ENCODE data around the gene C5AR2. TPM values are rescaled to one million over a fixed set of nuclear protein-coding genes. Genes with fewer than 3 reads are reported as not detected.

Gene C5AR2
- total RNA-seq, 1 experiment from 2014 or later = not detected

- TF ChIP-seq EZH2 (IDR thresholded peaks at IDR 0.05; ENCODE audit: borderline replicate concordance, low read depth, low read length, poor library complexity, severe bottlenecking) (no peak), CTCF (conservative IDR thresholded peaks at IDR 0.05; ENCODE audit: low read depth, low read length) (no peak)
- no TSS peak for BruUV-seq (replicated peaks)
- intact Hi-C loops (cut with micrococcal nuclease; ENCODE audit: unreplicated experiment) = no loop called here
- CTCF ChIA-PET = no interaction called here
- Histone ChIP-seq H3K9me3 (ENCODE audit: low read depth, low read length, poor library complexity, severe bottlenecking) (no peaks in the 10 kb centered on the region), H3K4me1 (ENCODE audit: insufficient read depth, low read length, poor library complexity, severe bottlenecking) (no peaks in the 10 kb centered on the region), H3K27ac (ENCODE audit: low read depth, low read length, poor library complexity, severe bottlenecking) (no peak overlapping the region), H3K4me3 (ENCODE audit: low read depth, low read length, poor library complexity, severe bottlenecking) (no peak overlapping the region), H3K36me3 (ENCODE audit: insufficient read depth, low read length, poor library complexity, severe bottlenecking) (peaks cover 61% of the 10 kb centered on the region), H3K27me3 (replicated peaks; ENCODE audit: insufficient read depth, low read depth, low read length, poor library complexity) (no peaks in the 10 kb centered on the region)
- POLR2A ChIA-PET (ENCODE audit: low non-redundant PET) = no interaction called here
- no peak for DNase-seq (ENCODE audit: low spot score)
These were observed 45.3 kb downstream of the C5AR2 start for GRCh38 chr19:47377208-47377701.

GRCh38 chr19:47377801-47378200, 45.8 kb downstream of the C5AR2 start:
- CTCF ChIA-PET = interaction anchor here (1.2 kb wide), 1 partner anchor 14 kb away, joined by 3 read pairs; no protein-coding TSS in a partner anchor

DNA sequence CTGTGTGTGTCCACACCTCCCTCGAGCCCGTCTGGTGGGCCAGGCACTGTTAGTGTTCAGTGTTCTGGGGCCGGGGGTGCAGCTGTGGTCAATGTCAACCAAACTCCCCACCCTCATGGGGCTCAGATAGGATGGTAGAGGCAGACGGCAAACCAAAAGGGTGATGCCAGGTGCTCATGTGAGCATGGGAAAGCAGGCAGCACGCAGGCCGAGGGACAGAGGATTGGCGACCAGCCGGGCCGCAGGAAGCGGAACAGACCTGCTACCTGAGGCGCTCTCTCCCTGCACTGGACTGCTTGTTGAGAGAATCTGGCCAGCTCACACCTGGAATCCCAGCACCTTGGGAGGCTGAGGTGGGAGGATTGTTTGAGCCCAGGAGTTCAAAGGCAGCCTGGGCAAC, 46.3 kb downstream of the C5AR2 start:
- Histone ChIP-seq H3K9me3 (ENCODE audit: low read depth, low read length, poor library complexity, severe bottlenecking) (no peaks in the 10 kb centered on the region), H3K36me3 (ENCODE audit: insufficient read depth, low read length, poor library complexity, severe bottlenecking) (peaks cover 55% of the 10 kb centered on the region), H3K4me3 (ENCODE audit: low read depth, low read length, poor library complexity, severe bottlenecking) (no peak overlapping the region), H3K4me1 (ENCODE audit: insufficient read depth, low read length, poor library complexity, severe bottlenecking) (no peaks in the 10 kb centered on the region), H3K27ac (ENCODE audit: low read depth, low read length, poor library complexity, severe bottlenecking) (no peak overlapping the region), H3K27me3 (replicated peaks; ENCODE audit: insufficient read depth, low read depth, low read length, poor library complexity) (no peaks in the 10 kb centered on the region)
- intact Hi-C loops (cut with micrococcal nuclease; ENCODE audit: unreplicated experiment) = no loop called here
- TF ChIP-seq CTCF (conservative IDR thresholded peaks at IDR 0.05; ENCODE audit: low read depth, low read length) (no peak), EZH2 (IDR thresholded peaks at IDR 0.05; ENCODE audit: borderline replicate concordance, low read depth, low read length, poor library complexity, severe bottlenecking) (no peak)
- DNase-seq (ENCODE audit: low spot score) = no peak
- POLR2A ChIA-PET (ENCODE audit: low non-redundant PET) = no interaction called here
- BruUV-seq (replicated peaks) = no TSS peak
- CTCF ChIA-PET = interaction anchor here (1.2 kb wide), 1 partner anchor 13 kb away, joined by 3 read pairs; no protein-coding TSS in a partner anchor

More at GRCh38 chr19:47377801-47378200, 45.8 kb downstream of the C5AR2 start:
- POLR2A ChIA-PET (ENCODE audit: low non-redundant PET) = no interaction called here
- H3K4me3 ChIP-seq (ENCODE audit: low read depth, low read length, poor library complexity, severe bottlenecking) = no peak overlapping the region
- BruUV-seq (replicated peaks) = no TSS peak
- H3K27me3 ChIP-seq (replicated peaks; ENCODE audit: insufficient read depth, low read depth, low read length, poor library complexity) = no peaks in the 10 kb centered on the region
- DNase-seq (ENCODE audit: low spot score) = no peak
- H3K27ac ChIP-seq (ENCODE audit: low read depth, low read length, poor library complexity, severe bottlenecking) = no peak overlapping the region
- no peaks in the 10 kb centered on the region for H3K4me1 ChIP-seq (ENCODE audit: insufficient read depth, low read length, poor library complexity, severe bottlenecking)
- TF ChIP-seq CTCF (conservative IDR thresholded peaks at IDR 0.05; ENCODE audit: low read depth, low read length) (no peak), EZH2 (IDR thresholded peaks at IDR 0.05; ENCODE audit: borderline replicate concordance, low read depth, low read length, poor library complexity, severe bottlenecking) (no peak)
- intact Hi-C loops (cut with micrococcal nuclease; ENCODE audit: unreplicated experiment) = no loop called here
- peaks cover 58% of the 10 kb centered on the region for H3K36me3 ChIP-seq (ENCODE audit: insufficient read depth, low read length, poor library complexity, severe bottlenecking)
- H3K9me3 ChIP-seq (ENCODE audit: low read depth, low read length, poor library complexity, severe bottlenecking) = no peaks in the 10 kb centered on the region

Measured in A673 (cell line).